ENCODE measurements around the gene NDC1. TPM values are rescaled to one million over a fixed set of nuclear protein-coding genes. Genes with fewer than 3 reads are reported as not detected.

NDC1 gene
- total RNA-seq, 1 donor from 2014 or later = 14.8 TPM

GRCh38 chr1:53731779-53732305, 106.3 kb downstream of the NDC1 start:
- Mint-ChIP-seq H3K9me3 (ENCODE audit: unreplicated experiment) (peaks cover 7% of the 10 kb centered on the region), H3K27me3 (ENCODE audit: low read depth, unreplicated experiment) (peaks cover 54% of the 10 kb centered on the region), H3K27ac (ENCODE audit: unreplicated experiment) (no peak overlapping the region), H3K4me3 (ENCODE audit: unreplicated experiment) (no peak overlapping the region), H3K4me1 (ENCODE audit: low read depth, unreplicated experiment) (peaks cover 3% of the 10 kb centered on the region), H3K36me3 (ENCODE audit: low read depth, unreplicated experiment) (no peaks in the 10 kb centered on the region)
- Histone ChIP-seq H3K36me3 (ENCODE audit: insufficient read depth, low read length) (no peaks in the 10 kb centered on the region), H3K27ac (ENCODE audit: low read depth, low read length) (peak overlapping the region; percentile 100), H3K79me2 (ENCODE audit: insufficient read depth, low read length) (peaks cover 85% of the 10 kb centered on the region), H3K4me2 (ENCODE audit: low read length) (peak overlapping the region; percentile 94), H3K4me1 (ENCODE audit: insufficient read depth, low read length) (peaks cover 60% of the 10 kb centered on the region), H2AFZ (ENCODE audit: low read depth, low read length) (no peak overlapping the region), H3K9me3 (ENCODE audit: insufficient read depth, low read depth, low read length) (peaks cover 3% of the 10 kb centered on the region), H3K9ac (ENCODE audit: low read length) (peak overlapping the region; percentile 95), H3K4me3 (ENCODE audit: insufficient read depth, low read depth, low read length) (peak overlapping the region; percentile 36), H3K27me3 (ENCODE audit: insufficient read depth, low read length) (no peaks in the 10 kb centered on the region), H4K20me1 (ENCODE audit: insufficient read depth, low read length) (peaks cover 6% of the 10 kb centered on the region)
- DNase-seq (ENCODE audit: low read depth) = peak; percentile 70
- TF ChIP-seq CTCF (IDR thresholded peaks at IDR 0.05; ENCODE audit: insufficient read depth, low read depth, low read length) (no peak), EZH2 (IDR thresholded peaks at IDR 0.05; ENCODE audit: insufficient read depth, low read length) (no peak)
- peak; percentile 60 for FAIRE-seq

DNA sequence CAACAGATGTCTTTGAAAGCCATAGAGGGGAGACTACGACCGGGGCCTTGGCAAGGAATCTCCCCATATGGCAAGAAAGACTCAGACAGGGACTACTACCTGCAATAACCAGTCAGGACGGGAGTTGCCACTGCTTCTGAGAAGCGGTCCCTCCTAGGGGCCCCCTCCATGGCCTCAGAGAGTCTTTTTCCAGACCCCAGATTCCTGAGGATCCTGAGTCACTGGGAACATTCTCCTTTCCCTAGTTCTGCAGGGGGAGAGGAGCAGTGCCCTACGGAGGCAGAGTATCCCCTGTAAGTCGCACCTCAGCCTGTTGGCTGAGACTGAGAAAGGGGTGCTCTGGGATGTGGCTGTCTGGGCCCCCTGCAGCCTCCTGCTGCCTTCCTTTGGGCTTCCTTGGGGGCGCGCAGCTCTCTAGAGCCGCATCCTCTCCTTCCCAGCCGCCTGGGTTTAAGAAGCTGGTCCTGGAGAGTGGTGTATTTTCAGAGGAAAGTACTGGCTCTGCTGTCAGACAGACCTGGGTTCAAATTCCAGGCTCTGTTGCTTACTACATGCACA, 107.0 kb downstream of the NDC1 start:
- TF ChIP-seq CTCF (IDR thresholded peaks at IDR 0.05; ENCODE audit: insufficient read depth, low read depth, low read length) (no peak), EZH2 (IDR thresholded peaks at IDR 0.05; ENCODE audit: insufficient read depth, low read length) (no peak)
- FAIRE-seq = no peak
- Histone ChIP-seq H4K20me1 (ENCODE audit: insufficient read depth, low read length) (peaks cover 13% of the 10 kb centered on the region), H2AFZ (ENCODE audit: low read depth, low read length) (no peak overlapping the region), H3K9me3 (ENCODE audit: insufficient read depth, low read depth, low read length) (peaks cover 3% of the 10 kb centered on the region), H3K4me3 (ENCODE audit: insufficient read depth, low read depth, low read length) (no peak overlapping the region), H3K27ac (ENCODE audit: low read depth, low read length) (peak overlapping the region; percentile 100), H3K36me3 (ENCODE audit: insufficient read depth, low read length) (no peaks in the 10 kb centered on the region), H3K79me2 (ENCODE audit: insufficient read depth, low read length) (peaks cover 88% of the 10 kb centered on the region), H3K9ac (ENCODE audit: low read length) (peak overlapping the region; percentile 95), H3K4me2 (ENCODE audit: low read length) (peak overlapping the region; percentile 94), H3K27me3 (ENCODE audit: insufficient read depth, low read length) (no peaks in the 10 kb centered on the region), H3K4me1 (ENCODE audit: insufficient read depth, low read length) (peaks cover 53% of the 10 kb centered on the region)
- H3K4me3 Mint-ChIP-seq (ENCODE audit: unreplicated experiment) = no peak overlapping the region
- peaks cover 2% of the 10 kb centered on the region for H3K36me3 Mint-ChIP-seq (ENCODE audit: low read depth, unreplicated experiment)
- no peak overlapping the region for H3K27ac Mint-ChIP-seq (ENCODE audit: unreplicated experiment)
- DNase-seq (ENCODE audit: low read depth) = no peak
- peaks cover 3% of the 10 kb centered on the region for H3K4me1 Mint-ChIP-seq (ENCODE audit: low read depth, unreplicated experiment)
- peaks cover 49% of the 10 kb centered on the region for H3K27me3 Mint-ChIP-seq (ENCODE audit: low read depth, unreplicated experiment)
- H3K9me3 Mint-ChIP-seq (ENCODE audit: unreplicated experiment) = peaks cover 10% of the 10 kb centered on the region

- DNase-seq (ENCODE audit: low read depth) (no peak), FAIRE-seq (no peak)
- peaks cover 3% of the 10 kb centered on the region for H3K4me1 Mint-ChIP-seq (ENCODE audit: low read depth, unreplicated experiment)
- H3K9me3 Mint-ChIP-seq (ENCODE audit: unreplicated experiment) = peaks cover 12% of the 10 kb centered on the region
- TF ChIP-seq EZH2 (IDR thresholded peaks at IDR 0.05; ENCODE audit: insufficient read depth, low read length) (no peak), CTCF (IDR thresholded peaks at IDR 0.05; ENCODE audit: insufficient read depth, low read depth, low read length) (no peak)
- no peak overlapping the region for H3K27ac Mint-ChIP-seq (ENCODE audit: unreplicated experiment)
- H3K9ac ChIP-seq (ENCODE audit: low read length) = peak overlapping the region; percentile 95
- no peak overlapping the region for H3K4me2 ChIP-seq (ENCODE audit: low read length)
- H3K36me3 ChIP-seq (ENCODE audit: insufficient read depth, low read length) = no peaks in the 10 kb centered on the region
- H3K4me3 Mint-ChIP-seq (ENCODE audit: unreplicated experiment) = no peak overlapping the region
- no peak overlapping the region for H3K4me3 ChIP-seq (ENCODE audit: insufficient read depth, low read depth, low read length)
- H3K79me2 ChIP-seq (ENCODE audit: insufficient read depth, low read length) = peaks cover 88% of the 10 kb centered on the region
- H3K27me3 Mint-ChIP-seq (ENCODE audit: low read depth, unreplicated experiment) = peaks cover 49% of the 10 kb centered on the region
- peaks cover 3% of the 10 kb centered on the region for H3K9me3 ChIP-seq (ENCODE audit: insufficient read depth, low read depth, low read length)
- H2AFZ ChIP-seq (ENCODE audit: low read depth, low read length) = no peak overlapping the region
- H3K36me3 Mint-ChIP-seq (ENCODE audit: low read depth, unreplicated experiment) = peaks cover 2% of the 10 kb centered on the region
- H3K27me3 ChIP-seq (ENCODE audit: insufficient read depth, low read length) = no peaks in the 10 kb centered on the region
- H3K4me1 ChIP-seq (ENCODE audit: insufficient read depth, low read length) = peaks cover 53% of the 10 kb centered on the region
- peaks cover 21% of the 10 kb centered on the region for H4K20me1 ChIP-seq (ENCODE audit: insufficient read depth, low read length)
- H3K27ac ChIP-seq (ENCODE audit: low read depth, low read length) = no peak overlapping the region
Observed at GRCh38 chr1:53730224-53730865, 107.8 kb downstream of the NDC1 start.
